DMS153 treated with DMSO at 0.1 percent for 48 hours (cell line): ENCODE data around the gene FGD6.
"Not testable (repeated sequence)": the region's sequence is repeated elsewhere in the genome, so short reads cannot be mapped to it uniquely, and the experiment has no call there.

Experiments
- DNase-seq: peaks from one replicate; lab custom pipeline; 2025; ENCODE audit not compliant: unreplicated experiment; lab: John Stamatoyannopoulos, UW

FGD6 gene

DNA sequence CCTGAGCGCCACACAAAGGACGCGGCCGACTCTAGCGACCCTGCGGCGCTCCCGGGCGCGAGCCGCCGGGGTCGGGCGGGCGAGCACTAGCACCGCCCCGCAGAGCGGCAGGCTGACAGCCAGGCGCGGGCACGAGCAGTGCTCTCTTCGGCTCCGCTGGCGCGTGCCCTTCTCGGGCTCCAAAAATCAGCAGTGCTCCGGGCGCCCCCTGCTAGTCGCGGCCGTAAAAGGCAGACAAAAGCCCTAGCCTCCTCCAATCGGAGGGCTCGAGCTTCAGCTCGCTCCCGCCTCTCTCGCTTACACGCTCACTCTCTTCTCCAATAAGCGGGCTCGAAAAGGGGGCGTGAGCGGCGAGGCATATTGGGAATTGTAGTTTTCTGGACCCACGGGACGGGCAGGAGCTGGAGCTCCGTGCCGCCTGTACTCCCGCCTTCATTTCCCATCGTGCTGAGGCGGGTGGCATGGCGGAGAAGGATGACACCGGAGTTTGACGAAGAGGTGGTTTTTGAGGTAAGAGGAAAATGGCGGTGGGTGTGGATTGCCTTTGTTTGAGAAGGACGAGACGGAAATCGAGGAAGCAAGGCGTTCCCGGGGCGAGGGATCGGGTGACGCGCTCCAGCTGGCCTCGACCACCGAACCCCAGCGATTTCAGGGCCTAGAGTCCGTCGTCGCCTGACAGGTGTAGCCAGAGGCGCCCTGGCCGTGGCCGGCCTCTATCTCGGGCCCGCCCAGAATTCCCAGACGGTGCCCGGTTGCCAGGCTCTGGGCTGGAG, at the start of gene FGD6, which contains the start of gene VEZT:
Gene FGD6 (minus strand): TSS at position 91 of the 773 bp plus-strand sequence. CDS start 227 bp downstream, outside the sequence.
Gene VEZT (plus strand): TSS at position 431 of the 773 bp plus-strand sequence. CDS start 44 bp downstream, at position 475.
- peak; percentile 98 for DNase-seq

DNA sequence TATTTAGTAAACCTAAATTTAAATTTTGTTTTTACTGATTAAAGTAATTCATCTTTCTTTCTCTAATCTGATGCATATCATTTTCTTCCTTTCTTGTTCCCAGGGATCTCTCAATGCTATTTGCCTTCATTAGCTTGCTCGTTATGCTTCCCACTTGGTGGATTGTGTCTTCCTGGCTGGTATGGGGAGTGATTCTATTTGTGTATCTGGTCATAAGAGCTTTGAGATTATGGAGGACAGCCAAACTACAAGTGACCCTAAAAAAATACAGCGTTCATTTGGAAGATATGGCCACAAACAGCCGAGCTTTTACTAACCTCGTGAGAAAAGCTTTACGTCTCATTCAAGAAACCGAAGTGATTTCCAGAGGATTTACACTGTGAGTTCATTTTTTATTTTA, 49.0 kb upstream of the FGD6 start:
- no peak for DNase-seq

DNA sequence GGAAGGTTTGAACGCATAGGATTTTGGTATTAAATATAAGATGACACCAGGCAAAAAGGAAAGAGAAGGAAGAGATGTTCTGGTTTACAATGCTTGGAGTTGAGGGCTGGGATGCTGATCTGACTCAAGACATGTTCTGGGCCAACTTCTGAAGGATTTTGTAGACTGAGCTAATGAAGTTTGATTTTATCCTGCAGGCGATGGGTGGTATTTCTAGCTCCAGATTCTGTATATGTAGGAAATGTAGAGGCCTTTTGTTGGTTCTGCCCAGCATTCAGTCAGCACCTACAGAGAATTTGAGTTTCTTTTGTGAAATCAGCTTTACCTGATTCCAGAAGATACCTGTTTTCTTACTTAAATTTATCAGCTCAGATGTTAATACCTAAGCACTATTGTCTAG, 48.5 kb upstream of the FGD6 start:
- no peak for DNase-seq

DNA sequence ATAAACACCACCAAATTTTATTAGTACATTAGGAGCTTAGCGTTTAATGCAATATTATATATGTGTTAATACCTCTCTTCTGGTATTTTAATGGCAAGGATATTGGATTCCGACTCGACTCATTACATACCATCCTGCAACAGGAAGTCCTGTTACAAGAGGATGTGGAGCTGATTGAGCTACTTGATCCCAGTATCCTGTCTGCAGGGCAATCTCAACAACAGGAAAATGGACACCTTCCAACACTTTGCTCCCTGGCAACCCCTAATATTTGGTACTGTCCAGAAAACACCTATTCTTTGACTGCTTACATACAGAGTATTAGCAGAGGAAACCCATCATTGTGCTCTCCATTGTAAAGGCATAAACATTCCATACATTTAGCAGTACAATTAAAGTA, 45.5 kb upstream of the FGD6 start:
- DNase-seq: peak; percentile 53

DNA sequence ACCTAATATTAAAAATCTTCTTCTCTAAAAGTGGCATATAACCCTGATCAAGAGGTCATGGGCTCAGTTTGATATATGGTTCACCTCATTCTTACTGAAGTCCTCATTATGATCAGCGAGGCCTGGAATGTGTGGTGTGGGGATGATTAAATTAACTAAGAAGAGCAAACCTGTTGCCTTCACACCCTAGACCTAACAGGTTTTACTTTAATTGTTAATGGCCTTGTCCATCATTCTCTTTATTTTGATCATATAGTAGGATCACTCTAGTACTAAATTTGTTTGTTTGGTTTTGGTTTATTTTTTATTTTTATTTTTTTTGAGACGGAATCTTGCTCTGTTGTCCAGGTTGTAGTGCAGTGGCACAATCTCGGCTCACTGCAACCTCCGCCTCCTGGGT, 43.8 kb upstream of the FGD6 start:
- no peak for DNase-seq

DNA sequence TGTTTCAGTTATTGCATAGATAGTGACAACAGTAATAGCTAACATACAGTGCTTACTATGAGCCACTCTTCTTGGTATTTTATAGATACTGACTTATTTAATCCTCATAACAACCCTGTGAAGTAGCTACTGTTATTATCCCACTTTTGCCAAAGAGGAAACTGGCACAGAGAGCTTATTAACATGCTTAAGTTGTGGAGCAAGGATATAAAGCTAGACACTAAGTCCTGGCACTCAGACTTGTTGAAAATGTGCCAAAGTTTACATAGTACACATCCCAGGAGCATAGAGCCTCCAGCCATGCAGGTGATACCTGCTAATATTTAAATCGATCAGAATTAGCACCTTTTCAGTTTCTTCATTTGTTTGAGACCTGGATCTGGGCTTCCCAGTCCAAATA, 42.1 kb upstream of the FGD6 start:
- DNase-seq: no peak

DNA sequence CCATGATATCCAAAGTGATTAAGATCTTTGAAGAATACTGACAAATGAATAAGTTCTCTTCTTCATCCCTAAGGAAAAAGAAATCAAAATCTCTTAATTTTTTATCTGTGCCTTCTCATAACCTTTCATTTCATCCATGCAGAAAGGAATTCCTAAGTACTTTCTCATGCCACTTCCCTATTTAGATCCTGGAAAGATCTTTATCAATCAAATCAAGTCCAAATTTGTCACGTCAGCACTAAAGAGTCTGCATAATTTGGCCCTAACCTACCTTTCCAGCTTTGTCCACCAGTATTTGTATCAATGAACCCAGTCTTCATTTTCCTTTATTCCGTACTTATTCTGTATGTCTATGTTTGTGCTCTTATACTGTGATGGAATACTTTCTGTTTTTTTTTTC, 41.5 kb upstream of the FGD6 start:
- no peak for DNase-seq

DNA sequence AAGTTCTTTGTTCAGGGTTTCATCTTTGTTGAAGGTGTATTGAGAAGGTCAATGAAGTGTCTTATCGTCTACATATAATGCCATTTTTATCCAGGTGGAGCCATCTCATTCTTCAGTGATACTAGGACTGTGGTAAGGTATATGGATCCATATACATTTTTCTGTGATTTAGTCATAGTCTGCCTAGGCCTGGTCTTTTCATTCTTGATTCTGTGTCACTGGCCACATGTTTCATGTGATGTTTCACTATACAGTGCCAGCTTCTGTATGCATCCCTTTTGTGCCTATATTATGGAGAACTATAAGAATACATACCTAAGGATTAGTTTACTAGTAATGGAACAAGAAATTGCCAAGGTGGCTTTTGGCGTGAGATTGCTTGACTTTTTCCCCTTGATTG, 40.9 kb upstream of the FGD6 start:
- no peak for DNase-seq

DNA sequence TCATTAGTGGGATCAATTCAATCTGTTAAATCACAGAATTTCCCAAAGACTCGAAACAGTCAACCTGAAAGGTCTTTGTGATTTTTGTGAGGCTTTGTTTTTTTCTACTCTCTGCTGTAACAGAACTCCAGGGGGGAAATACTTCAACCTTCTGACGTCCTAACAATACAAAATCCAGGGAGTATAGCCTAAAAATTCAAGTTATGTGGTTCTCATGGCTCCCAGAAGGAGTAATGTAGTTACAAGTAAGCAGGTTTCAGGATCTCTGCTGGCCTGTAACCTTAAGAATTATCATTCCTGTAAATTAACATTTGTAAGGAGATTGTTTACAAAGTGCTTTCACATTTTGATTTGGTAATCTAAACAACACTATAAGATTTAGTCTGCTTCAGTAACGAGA, 40.3 kb upstream of the FGD6 start:
- no peak for DNase-seq

DNA sequence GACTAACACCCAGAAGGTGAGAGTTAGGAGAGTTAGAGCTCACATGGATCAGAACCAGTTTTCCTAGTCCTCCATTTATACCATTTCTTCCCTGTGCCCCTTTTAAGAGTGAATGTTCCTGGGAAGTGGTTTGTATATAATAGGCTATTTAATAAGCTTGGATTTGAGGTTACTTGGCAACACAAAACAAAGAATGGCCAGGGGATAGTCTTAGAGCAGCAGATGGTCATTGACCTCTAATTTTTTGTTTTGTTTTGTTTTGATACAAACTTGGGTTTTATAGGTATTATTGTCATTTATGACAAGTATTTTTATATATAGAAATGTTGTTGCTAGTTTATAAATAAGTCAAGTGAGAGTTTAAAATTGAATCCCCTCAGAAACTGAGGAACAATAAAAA, 36.1 kb upstream of the FGD6 start:
- no peak for DNase-seq

DNA sequence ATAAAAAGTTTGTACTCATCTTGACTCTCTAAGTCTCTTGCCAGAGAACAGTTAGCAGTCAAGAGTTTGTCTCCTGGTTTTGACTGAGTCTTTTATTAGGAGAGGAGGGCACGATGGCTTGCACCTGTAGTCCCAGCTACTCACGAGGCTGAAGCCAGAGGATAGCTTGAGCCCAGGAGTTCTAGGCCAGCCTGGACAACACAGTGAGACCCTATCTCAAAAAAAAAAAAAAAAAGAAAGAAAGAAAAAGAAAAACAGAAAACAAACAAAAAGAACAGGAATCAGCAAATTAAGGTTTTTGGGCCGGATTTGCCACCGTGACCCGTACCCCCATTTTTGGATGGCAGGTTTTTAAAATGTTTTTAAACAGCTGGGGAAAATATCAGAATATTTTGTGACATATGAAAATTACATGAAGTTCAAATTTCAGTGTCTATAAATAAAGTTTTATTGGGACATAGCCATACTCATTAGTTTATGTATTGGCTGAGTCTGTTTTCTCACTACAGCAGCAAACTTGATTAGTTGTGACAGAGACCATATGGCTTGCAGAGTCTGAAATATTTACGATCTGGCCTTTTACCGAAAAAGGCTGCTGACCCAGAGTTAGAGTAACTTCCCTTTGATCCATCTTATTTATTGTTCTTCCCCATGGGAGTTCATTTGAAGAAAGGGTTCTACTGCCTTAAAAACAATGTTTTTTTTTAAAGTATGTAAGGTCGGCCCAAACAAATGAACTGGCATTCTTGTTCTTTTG, 31.5 kb upstream of the FGD6 start:
- DNase-seq: no peak

DNA sequence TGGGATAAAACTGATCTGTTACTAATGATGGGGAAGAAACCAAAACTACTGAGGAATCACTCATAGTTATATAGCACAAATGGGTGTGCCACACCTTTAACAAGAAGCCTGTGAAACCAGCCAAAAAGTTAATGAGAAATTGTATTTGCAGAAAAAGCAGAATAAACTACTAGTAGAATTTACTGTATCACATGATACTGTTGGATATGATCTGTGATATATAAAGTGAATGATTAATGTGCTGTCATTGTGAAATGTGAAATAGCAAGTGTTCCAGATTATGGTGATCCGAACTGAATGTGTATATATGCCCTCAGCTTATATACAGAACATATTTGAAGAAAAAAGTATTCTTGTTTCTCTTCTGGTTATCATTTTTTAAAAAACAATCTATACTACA, 30.8 kb upstream of the FGD6 start:
- DNase-seq: no peak

DNA sequence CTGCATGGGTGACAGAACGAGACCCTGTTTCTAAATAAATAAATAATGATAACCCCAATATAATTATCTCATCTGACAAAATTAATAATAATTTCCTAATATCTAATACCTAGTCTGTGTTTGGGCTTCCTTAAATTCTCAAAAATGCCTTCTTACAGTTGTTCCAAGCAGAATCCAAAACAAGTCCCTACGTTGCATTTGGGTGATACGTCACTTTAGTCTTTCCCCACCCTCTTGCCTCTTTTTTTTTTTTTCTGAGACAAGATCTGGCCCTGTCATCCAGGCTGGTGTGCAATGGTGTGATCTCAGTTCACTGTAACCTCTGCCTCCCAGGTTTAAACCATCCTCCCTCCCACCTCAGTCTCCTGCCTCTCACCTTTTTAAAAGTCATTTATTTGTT, 27.1 kb upstream of the FGD6 start:
- no peak for DNase-seq

DNA sequence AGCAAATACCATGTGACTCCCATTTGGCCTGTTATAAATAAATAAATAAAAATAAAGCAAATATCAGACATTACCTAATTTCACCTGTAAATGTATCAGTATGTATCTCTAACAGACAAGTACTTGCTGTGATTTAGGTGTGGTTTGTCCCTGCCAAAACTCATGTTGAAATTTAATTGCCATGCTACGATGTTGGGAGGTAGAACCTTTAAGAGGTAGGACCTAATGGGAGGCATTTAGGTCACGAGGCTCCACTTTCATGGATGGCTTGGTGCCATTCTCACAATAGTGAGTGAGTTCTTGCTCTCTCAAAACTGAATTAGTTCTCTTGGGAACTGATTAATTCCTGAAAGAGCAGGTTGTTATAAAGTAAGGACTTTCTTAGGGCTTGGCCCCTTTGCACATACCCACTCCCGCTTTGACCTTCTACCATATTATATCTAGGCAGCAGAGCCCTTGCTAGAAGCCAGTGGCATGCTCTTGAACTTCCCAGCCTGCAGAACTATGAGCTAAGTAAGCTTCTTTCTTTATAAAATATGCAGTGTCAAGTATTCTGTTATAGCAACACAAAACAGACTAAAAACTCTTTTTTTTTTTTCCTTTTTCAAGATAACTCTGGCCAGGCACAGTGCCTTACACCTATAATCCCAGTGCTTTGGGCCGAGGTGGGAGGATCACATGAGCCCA, 26.4 kb upstream of the FGD6 start:
- no peak for DNase-seq

DNA sequence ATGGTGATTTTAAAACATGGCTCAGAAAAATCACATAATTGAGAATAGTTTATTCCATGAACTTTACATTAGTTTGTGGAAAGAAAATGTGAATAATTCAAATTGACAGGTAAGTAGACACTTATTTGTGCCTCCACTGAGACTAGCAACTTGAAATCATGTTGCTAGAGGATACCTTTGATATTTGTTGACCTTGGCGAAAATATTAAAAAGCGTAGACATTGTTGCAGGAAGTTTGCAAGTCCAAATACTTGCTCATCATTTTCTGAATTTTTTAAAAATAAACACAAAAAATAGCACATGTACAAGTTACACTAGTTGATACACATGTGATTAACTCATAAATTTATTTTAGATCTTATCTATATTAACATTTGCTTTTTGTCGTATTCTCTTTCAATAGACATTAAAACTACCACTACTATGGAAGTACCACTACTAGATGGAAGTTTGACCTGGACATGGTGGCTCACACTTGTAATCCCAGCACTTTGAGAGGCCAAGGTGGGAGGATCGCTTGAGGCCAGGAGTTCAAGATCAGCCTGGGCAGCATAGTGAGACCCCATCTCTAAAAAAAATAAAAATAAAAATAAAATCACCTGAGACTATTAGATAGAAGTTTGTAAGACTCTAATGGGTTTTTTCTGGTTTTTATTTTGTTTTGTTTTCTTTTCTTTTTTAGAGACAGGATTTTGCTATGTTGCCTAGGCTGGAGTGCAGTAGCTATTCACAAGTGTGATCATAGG, 24.7 kb upstream of the FGD6 start:
- DNase-seq: no peak

DNA sequence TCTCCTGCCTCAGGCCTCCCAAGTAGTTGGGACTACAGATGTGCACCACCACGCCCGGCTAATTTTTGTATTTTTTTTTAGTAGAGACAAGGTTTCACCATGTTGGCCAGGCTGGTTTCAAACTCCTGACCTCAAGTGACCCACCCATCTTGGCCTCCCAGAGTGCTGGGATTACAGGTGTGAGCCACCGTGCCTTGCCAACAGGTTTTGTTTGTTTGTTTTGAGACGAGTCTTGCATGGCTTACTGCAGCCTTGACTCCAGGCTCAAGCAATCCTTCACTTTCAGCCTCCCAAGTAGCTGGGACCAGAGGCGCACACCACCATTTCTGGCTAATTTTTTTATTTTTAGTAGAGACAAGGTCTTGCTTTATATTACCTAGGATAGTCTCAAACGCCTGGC, 23.9 kb upstream of the FGD6 start:
- DNase-seq: not testable (repeated sequence)

DNA sequence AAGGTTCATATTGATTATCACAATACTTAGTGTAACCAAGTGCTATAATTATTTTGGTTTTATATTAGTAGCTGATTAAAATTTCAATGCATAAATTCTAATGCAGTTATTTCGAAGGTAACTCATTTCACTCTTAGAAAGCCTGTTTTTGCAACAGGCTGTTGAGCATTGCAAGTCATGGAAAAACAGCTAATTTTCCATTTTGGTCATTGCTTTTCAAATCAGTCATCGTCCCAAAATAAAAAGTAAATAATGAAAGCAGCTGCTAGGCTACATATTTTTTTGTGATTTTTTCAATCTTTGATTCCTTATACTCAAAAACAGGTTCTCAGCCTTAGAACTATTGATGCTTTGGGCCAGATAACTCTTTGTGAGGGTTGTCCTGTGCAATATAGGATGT, 23.3 kb upstream of the FGD6 start:
- DNase-seq: no peak

DNA sequence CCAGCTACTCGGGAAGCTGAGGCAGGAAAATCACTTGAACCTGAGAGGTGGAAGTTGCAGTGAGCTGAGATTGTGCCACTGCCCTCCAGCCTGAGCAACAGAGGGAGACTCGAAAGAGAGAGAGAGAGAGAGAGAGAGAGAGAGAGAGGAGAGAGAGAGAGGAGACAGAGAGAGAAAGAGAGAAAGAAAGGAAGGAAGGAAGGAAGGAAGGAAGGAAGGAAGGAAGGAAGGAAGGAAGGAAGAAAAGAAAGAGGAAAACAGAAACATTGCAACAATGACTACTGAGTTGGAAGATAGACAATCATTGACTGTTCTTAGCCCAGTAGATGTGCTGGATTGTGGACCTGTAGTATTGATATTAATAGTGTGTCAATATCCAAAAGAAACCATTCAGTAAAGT, 22.6 kb upstream of the FGD6 start:
- not testable (repeated sequence) for DNase-seq

DNA sequence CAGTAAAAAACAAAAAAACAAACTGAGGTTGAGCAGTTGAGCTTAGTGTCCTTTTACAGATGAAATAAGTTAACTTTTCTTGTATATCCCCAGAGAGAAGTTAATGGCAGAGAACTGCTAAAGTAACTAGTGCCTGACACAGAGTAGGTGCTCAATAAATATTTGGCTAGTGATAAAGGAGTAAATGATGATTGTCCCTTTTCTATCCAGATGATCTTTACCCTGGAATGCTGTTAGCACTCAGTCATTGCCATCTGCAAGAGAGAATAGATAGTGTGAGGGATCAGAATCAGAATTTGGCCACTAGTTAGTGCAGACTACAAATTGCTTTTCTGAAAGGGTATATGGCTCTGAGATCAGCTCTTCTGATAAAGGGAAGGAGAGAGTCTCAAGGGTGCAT, 21.9 kb upstream of the FGD6 start:
- DNase-seq: no peak

DNA sequence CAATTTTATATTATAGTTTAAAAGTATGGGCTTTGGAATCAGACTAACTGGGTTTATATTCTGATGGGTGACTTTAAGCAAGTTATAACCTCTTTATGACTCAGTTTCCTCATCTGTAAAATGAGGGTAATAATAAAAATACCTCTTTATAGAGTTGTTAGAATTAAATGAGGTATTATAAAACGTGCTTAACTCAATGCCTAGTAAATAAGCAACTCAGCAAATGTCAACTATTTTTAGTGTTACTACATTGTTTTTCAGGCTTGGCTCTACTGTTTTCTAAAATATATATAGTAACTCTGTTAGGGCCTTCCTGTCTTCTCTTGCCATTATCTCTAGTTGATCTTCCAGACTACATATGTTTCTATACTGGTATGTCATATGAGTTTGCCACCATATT, 20.9 kb upstream of the FGD6 start:
- DNase-seq: no peak

DNA sequence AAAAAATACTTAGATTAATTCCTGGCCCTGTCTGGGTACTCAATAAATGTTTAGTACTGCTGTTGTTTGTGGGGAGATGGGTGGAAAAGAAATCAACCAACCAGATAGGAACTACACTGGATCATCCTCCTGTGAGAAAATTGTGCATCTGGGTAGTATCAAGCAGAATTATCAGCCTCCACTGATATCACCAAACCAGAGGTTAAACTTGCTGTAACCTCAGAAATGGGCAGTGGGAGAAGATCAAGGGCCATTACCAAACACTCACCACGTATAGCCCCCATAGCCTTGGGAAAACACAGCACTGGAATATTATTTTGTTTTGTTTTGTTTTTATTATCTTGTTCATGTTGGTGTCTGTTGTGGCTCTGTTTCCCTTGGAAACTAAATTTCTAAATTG, 20.0 kb upstream of the FGD6 start:
- DNase-seq: no peak
